Colonic mucosa (tissue), 4 donors: ENCODE data around the gene PEX10. TPM values are rescaled to one million over a fixed set of nuclear protein-coding genes. Genes with fewer than 3 reads are reported as not detected.
A peak's percentile ranks its signal among the peaks of the same experiment; 100 is the strongest.

Experiments
- DNase-seq: peaks from one replicate; pipeline ENCODE4 v3.0.0-alpha.2; 2020
- H3K27ac ChIP-seq: fragments of 200-600 bp; one replicate; pipeline ENCODE4 v1.8.0; 2021
- H3K27me3 ChIP-seq: fragments of 200-600 bp; one replicate; pipeline ENCODE4 v1.8.0; 2021
- H3K36me3 ChIP-seq: fragments of 200-600 bp; one replicate; pipeline ENCODE4 v1.8.0; 2021
- H3K4me1 ChIP-seq: fragments of 200-600 bp; one replicate; pipeline ENCODE4 v1.8.0; 2021; ENCODE audit warnings: mild to moderate bottlenecking
- H3K4me3 ChIP-seq: fragments of 200-600 bp; one replicate; pipeline ENCODE4 v1.8.0; 2021
- H3K9ac ChIP-seq, 2 donors: one replicate each; pipeline ENCODE4 v1.7.0; 2013; ENCODE audit warnings: control low read depth in 2 of 2, low read depth in 2 of 2, low read length in 2 of 2
- H3K9me3 ChIP-seq: fragments of 200-600 bp; one replicate; pipeline ENCODE4 v1.8.0; 2021
- CTCF ChIP-seq: fragments of 200-600 bp; IDR thresholded peaks from one replicate; pipeline ENCODE4 v1.8.0; 2022; ENCODE audit warnings: antibody characterized with exemption, mild to moderate bottlenecking
- intact Hi-C: fragments of 100-400 bp; cut with DNase I; formaldehyde crosslinking; loops from one replicate; pipeline ENCODE4 v1.14.1; 2022
- total RNA-seq, 2 donors: library from RNA; stranded (reverse); fragmentation: NEBNext Ultra II Directional in 1 of 2; extraction: Animal tissue kit (Norgen Biotek cat#: 25700) in 1 of 2; gene quantifications; one replicate each; pipeline ENCODE4 v1.2.1, GENCODE V29; 2021
- donor health status: healthy.
- donor health status: DM: no; HTN: no; CAD: no.
- donor health status: DM: no; HTN: no; CAD: no.

PEX10 gene
- total RNA-seq, 2 donors from 2014 or later, result 15.0 to 22.7 TPM

- Histone ChIP-seq H3K4me1 (peaks cover 16% of the 10 kb centered on the region), H3K36me3 (peaks cover 21% of the 10 kb centered on the region), H3K27me3 (no peaks in the 10 kb centered on the region), H3K9ac (no peak overlapping the region), H3K27ac (no peak overlapping the region), H3K9me3 (no peaks in the 10 kb centered on the region), H3K4me3 (no peak overlapping the region)
- intact Hi-C loops, result no loop called here
- no peak for DNase-seq
- TF ChIP-seq CTCF, result no peak
Measured at GRCh38 chr1:2396476-2396875, 15.9 kb downstream of the PEX10 start.

- Histone ChIP-seq H3K27ac (no peak overlapping the region), H3K36me3 (peaks cover 21% of the 10 kb centered on the region), H3K4me1 (peaks cover 16% of the 10 kb centered on the region), H3K27me3 (no peaks in the 10 kb centered on the region), H3K9ac (no peak overlapping the region), H3K9me3 (no peaks in the 10 kb centered on the region), H3K4me3 (no peak overlapping the region)
- DNase-seq, result no peak
- TF ChIP-seq CTCF, result no peak
- intact Hi-C loops, result no loop called here
Measured at GRCh38 chr1:2396059-2396458, 16.3 kb downstream of the PEX10 start.

- Histone ChIP-seq H3K4me1 (peaks cover 19% of the 10 kb centered on the region), H3K9me3 (no peaks in the 10 kb centered on the region), H3K9ac (no peak overlapping the region), H3K27ac (no peak overlapping the region), H3K27me3 (no peaks in the 10 kb centered on the region), H3K4me3 (no peak overlapping the region), H3K36me3 (peaks cover 21% of the 10 kb centered on the region)
- DNase-seq, result no peak
- TF ChIP-seq CTCF, result no peak
- intact Hi-C loops, result no loop called here
Measured at GRCh38 chr1:2395245-2395644, 17.1 kb downstream of the PEX10 start.

GRCh38 chr1:2394761-2395160, 17.6 kb downstream of the PEX10 start:
- TF ChIP-seq CTCF, result no peak
- no peaks in the 10 kb centered on the region for H3K9me3 ChIP-seq
- no peaks in the 10 kb centered on the region for H3K27me3 ChIP-seq
- no peak overlapping the region for H3K9ac ChIP-seq
- peaks cover 23% of the 10 kb centered on the region for H3K4me1 ChIP-seq
- H3K4me3 ChIP-seq, result no peak overlapping the region
- intact Hi-C loops, result no loop called here
- H3K27ac ChIP-seq, result no peak overlapping the region
- DNase-seq, result no peak
- peaks cover 16% of the 10 kb centered on the region for H3K36me3 ChIP-seq

- DNase-seq, result no peak
- intact Hi-C loops, result no loop called here
- Histone ChIP-seq H3K36me3 (peaks cover 14% of the 10 kb centered on the region), H3K9ac (no peak overlapping the region), H3K27ac (no peak overlapping the region), H3K27me3 (no peaks in the 10 kb centered on the region), H3K4me1 (peaks cover 23% of the 10 kb centered on the region), H3K4me3 (no peak overlapping the region), H3K9me3 (no peaks in the 10 kb centered on the region)
- no peak for TF ChIP-seq CTCF
Measured at GRCh38 chr1:2394220-2394619, 18.1 kb downstream of the PEX10 start.

- H3K4me3 ChIP-seq, result no peak overlapping the region
- no peaks in the 10 kb centered on the region for H3K27me3 ChIP-seq
- peaks cover 23% of the 10 kb centered on the region for H3K4me1 ChIP-seq
- no peaks in the 10 kb centered on the region for H3K9me3 ChIP-seq
- no peak for TF ChIP-seq CTCF
- peaks cover 14% of the 10 kb centered on the region for H3K36me3 ChIP-seq
- intact Hi-C loops, result no loop called here
- peak; percentile 60 for DNase-seq
- H3K27ac ChIP-seq, result no peak overlapping the region
- peak overlapping the region; percentile 0 to 94 for H3K9ac ChIP-seq
Measured at GRCh38 chr1:2393471-2393877, 18.9 kb downstream of the PEX10 start.
